Loucy (cell line): ENCODE data around the gene SLC5A11.

Experiments used
- H2AFZ ChIP-seq: fragments of 200-600 bp; sonication (generic); 2 replicates; pipeline ENCODE4 v1.6.0; 2016; ENCODE audit warnings: antibody characterized with exemption, mild to moderate bottlenecking, low read length, moderate library complexity
- H3F3A ChIP-seq: fragments of 200-600 bp; 2 replicates; pipeline ENCODE4 v1.6.0; 2016; ENCODE audit warnings: antibody characterized with exemption, low read depth, mild to moderate bottlenecking
- H3K27me3 ChIP-seq: fragments of 200-600 bp; sonication (generic); 2 replicates; pipeline ENCODE4 v1.6.1; 2014; ENCODE audit warnings: low read length, mild to moderate bottlenecking; ENCODE audit not compliant: insufficient read depth, poor library complexity, severe bottlenecking
- H3K36me3 ChIP-seq: fragments of 200-600 bp; sonication (generic); 2 replicates; pipeline ENCODE4 v1.6.1; 2016; ENCODE audit warnings: low read length; ENCODE audit not compliant: insufficient read depth
- H3K4me1 ChIP-seq: fragments of 200-600 bp; sonication (generic); 2 replicates; pipeline ENCODE4 v1.5.1; 2014; ENCODE audit warnings: low read length, mild to moderate bottlenecking; ENCODE audit not compliant: insufficient read depth, poor library complexity, severe bottlenecking
- H3K4me2 ChIP-seq: fragments of 200-600 bp; sonication (generic); 2 replicates; pipeline ENCODE4 v1.6.0; 2014; ENCODE audit warnings: antibody characterized with exemption, low read length, low read depth, mild to moderate bottlenecking; ENCODE audit not compliant: poor library complexity, severe bottlenecking
- H3K4me3 ChIP-seq: fragments of 200-600 bp; sonication (generic); 2 replicates; pipeline ENCODE4 v1.5.1; 2014; ENCODE audit warnings: low read length, mild to moderate bottlenecking, mixed read lengths; ENCODE audit not compliant: poor library complexity, severe bottlenecking
- H3K79me2 ChIP-seq: fragments of 200-600 bp; sonication (generic); 2 replicates; pipeline ENCODE4 v1.6.1; 2014; ENCODE audit warnings: low read length; ENCODE audit not compliant: insufficient read depth
- H3K9ac ChIP-seq: fragments of 200-600 bp; sonication (generic); 2 replicates; pipeline ENCODE4 v1.6.0; 2014; ENCODE audit warnings: mild to moderate bottlenecking, low read depth, low read length, moderate library complexity; ENCODE audit not compliant: poor library complexity, severe bottlenecking
- H3K9me2 ChIP-seq: fragments of 200-600 bp; sonication (generic); replicated peaks from 2 replicates; pipeline ENCODE4 v1.6.1; 2016; ENCODE audit warnings: low read depth, low read length, mixed read lengths
- H3K9me3 ChIP-seq: fragments of 200-600 bp; sonication (generic); 2 replicates; pipeline ENCODE4 v1.6.1; 2014; ENCODE audit warnings: mild to moderate bottlenecking, antibody characterized with exemption, low read length, low read depth; ENCODE audit not compliant: insufficient read depth
- H4K20me1 ChIP-seq: fragments of 200-600 bp; sonication (generic); 2 replicates; pipeline ENCODE4 v1.6.0; 2014; ENCODE audit warnings: antibody characterized with exemption, low read length, mild to moderate bottlenecking; ENCODE audit not compliant: insufficient read depth, poor library complexity, severe bottlenecking
- EZH2phosphoT487 ChIP-seq: fragments of 200-600 bp; IDR thresholded peaks from 2 replicates; pipeline ENCODE4 v1.6.1; 2018; ENCODE audit warnings: antibody characterized with exemption, mild to moderate bottlenecking, moderate library complexity, borderline replicate concordance
- TF ChIP-seq, protein P1 (sequence below): fragments of 200-600 bp; sonication (generic); conservative IDR thresholded peaks from 2 replicates; pipeline ENCODE4 v1.5.1; 2014; ENCODE audit warnings: mild to moderate bottlenecking, antibody characterized with exemption, low read length

The SLC5A11 gene

GRCh38 chr16:24820522-24820921 lies 25.2 kb upstream of the SLC5A11 start:
- no peaks in the 10 kb centered on the region for H3K9me3 ChIP-seq
- peaks cover 86% of the 10 kb centered on the region; the same call in 1 of the 2 replicates for H3K36me3 ChIP-seq
- no peaks in the 10 kb centered on the region for H3K4me1 ChIP-seq
- H3F3A ChIP-seq = no peaks in the 10 kb centered on the region
- no peaks in the 10 kb centered on the region for H3K27me3 ChIP-seq
- no peaks in the 10 kb centered on the region for H3K79me2 ChIP-seq
- no peak overlapping the region for H3K4me2 ChIP-seq
- no peak overlapping the region for H3K4me3 ChIP-seq
- no peaks in the 10 kb centered on the region for H3K9me2 ChIP-seq
- H3K9ac ChIP-seq = no peak overlapping the region
- no peaks in the 10 kb centered on the region for H4K20me1 ChIP-seq
- no peak overlapping the region for H2AFZ ChIP-seq
- no peak for TF ChIP-seq EZH2phosphoT487
- TF ChIP-seq, protein P1, sequence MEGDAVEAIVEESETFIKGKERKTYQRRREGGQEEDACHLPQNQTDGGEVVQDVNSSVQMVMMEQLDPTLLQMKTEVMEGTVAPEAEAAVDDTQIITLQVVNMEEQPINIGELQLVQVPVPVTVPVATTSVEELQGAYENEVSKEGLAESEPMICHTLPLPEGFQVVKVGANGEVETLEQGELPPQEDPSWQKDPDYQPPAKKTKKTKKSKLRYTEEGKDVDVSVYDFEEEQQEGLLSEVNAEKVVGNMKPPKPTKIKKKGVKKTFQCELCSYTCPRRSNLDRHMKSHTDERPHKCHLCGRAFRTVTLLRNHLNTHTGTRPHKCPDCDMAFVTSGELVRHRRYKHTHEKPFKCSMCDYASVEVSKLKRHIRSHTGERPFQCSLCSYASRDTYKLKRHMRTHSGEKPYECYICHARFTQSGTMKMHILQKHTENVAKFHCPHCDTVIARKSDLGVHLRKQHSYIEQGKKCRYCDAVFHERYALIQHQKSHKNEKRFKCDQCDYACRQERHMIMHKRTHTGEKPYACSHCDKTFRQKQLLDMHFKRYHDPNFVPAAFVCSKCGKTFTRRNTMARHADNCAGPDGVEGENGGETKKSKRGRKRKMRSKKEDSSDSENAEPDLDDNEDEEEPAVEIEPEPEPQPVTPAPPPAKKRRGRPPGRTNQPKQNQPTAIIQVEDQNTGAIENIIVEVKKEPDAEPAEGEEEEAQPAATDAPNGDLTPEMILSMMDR = no peak

DNA sequence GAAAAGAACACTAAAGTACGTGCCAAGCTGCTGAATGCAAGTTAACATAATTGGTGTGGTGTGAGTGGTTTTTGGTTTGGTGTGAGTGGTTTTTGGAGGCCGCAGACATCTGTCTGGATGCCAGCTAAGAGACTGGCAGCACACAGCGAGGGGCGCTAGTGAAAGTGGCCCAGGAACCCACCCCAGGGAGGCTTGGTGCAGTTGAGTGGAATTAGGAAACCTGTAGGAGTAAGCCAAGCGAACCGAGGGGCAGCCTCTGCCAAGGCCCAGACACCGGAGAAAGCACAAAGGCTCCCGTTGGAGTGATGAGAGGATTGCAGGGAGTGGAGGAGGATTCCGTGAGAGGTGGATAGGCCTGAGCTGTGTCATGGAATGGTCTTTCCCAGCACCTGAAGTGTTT lies 24.6 kb upstream of the SLC5A11 start:
- Histone ChIP-seq H3K9me2 (no peaks in the 10 kb centered on the region), H3K4me2 (no peak overlapping the region), H3K36me3 (peaks cover 81% of the 10 kb centered on the region; the same call in 1 of the 2 replicates)

DNA sequence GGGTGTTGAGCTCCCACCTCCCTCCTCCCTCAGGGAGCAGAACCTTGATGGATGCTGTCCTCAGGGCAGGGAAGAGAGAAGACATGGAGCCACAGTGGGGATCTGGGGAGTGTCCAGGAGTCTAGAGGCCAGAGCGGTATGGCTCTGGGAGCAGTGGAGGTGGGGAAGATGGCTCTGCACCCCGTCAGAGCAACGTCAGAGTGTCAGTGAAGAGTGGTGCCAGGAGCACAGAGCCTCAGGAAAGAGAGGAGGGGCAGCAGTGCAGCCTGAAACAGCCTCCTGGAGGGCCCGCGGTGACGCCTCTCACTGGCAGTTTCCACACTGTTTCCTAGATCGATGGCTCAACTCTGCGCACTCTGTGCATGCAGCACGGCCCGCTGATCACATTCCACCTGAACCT lies 23.2 kb upstream of the SLC5A11 start:
- Histone ChIP-seq H3K27me3 (no peaks in the 10 kb centered on the region), H4K20me1 (no peaks in the 10 kb centered on the region), H3F3A (no peaks in the 10 kb centered on the region), H2AFZ (no peak overlapping the region), H3K9me3 (no peaks in the 10 kb centered on the region), H3K79me2 (no peaks in the 10 kb centered on the region), H3K36me3 (peaks cover 71% of the 10 kb centered on the region; the same call in 1 of the 2 replicates), H3K9me2 (no peaks in the 10 kb centered on the region), H3K4me1 (no peaks in the 10 kb centered on the region), H3K4me2 (no peak overlapping the region), H3K4me3 (no peak overlapping the region), H3K9ac (no peak overlapping the region)
- TF ChIP-seq EZH2phosphoT487 = no peak
- TF ChIP-seq, protein P1 = no peak

More for the DNA sequence above, 24.6 kb upstream of the SLC5A11 start:
- Histone ChIP-seq H3K9ac (no peak overlapping the region), H2AFZ (no peak overlapping the region), H3K4me3 (no peak overlapping the region), H3K9me3 (no peaks in the 10 kb centered on the region), H3F3A (no peaks in the 10 kb centered on the region), H3K79me2 (no peaks in the 10 kb centered on the region), H3K4me1 (no peaks in the 10 kb centered on the region), H3K27me3 (no peaks in the 10 kb centered on the region), H4K20me1 (no peaks in the 10 kb centered on the region)
- TF ChIP-seq EZH2phosphoT487 = no peak
- TF ChIP-seq, protein P1 = no peak
